Activated naive CD4-positive, alpha-beta T cell treated with anti-CD3 and anti-CD28 coated beads for 36 hours (primary cell): Measurements from ENCODE around the gene CEBPB. TPM values are rescaled to one million over a fixed set of nuclear protein-coding genes. Genes with fewer than 3 reads are reported as not detected.
"Not testable (repeated sequence)": the region's sequence is repeated elsewhere in the genome, so short reads cannot be mapped to it uniquely, and the experiment has no call there.

ENCODE experiments used
- CTCF ChIA-PET: fragments of 350-600 bp; sonication (Branson Sonifier 250); formaldehyde crosslinking; loops from one replicate; lab custom pipeline; 2021; ENCODE audit warnings: antibody characterized with exemption; lab: Charles Lee
- DNase-seq: peaks from one replicate; pipeline ENCODE4 v3.0.0-alpha.2; 2020
- H3K27ac Mint-ChIP-seq: one replicate; pipeline ENCODE4 v1.8.0; 2021; ENCODE audit warnings: mild to moderate bottlenecking, mixed read lengths
- H3K27me3 Mint-ChIP-seq: one replicate; pipeline ENCODE4 v1.8.0; 2021; ENCODE audit warnings: low read depth, mixed read lengths
- H3K36me3 Mint-ChIP-seq: one replicate; pipeline ENCODE4 v1.8.0; 2021; ENCODE audit warnings: low read depth, mixed read lengths
- H3K4me1 Mint-ChIP-seq: one replicate; pipeline ENCODE4 v1.8.0; 2021; ENCODE audit warnings: low read depth, mixed read lengths
- H3K4me3 Mint-ChIP-seq: one replicate; pipeline ENCODE4 v1.8.0; 2021; ENCODE audit warnings: mild to moderate bottlenecking, moderate library complexity, mixed read lengths
- H3K9me3 Mint-ChIP-seq: one replicate; pipeline ENCODE4 v1.8.0; 2021; ENCODE audit warnings: mixed read lengths
- intact Hi-C: fragments of 100-400 bp; cut with micrococcal nuclease; formaldehyde crosslinking; loops from one replicate; pipeline ENCODE4 v1.15.1; 2023
- total RNA-seq, 2 experiments: library from RNA; stranded (reverse); gene quantifications; one replicate each; pipeline ENCODE4 v1.2.3, GENCODE V29; 2021

CEBPB gene
- total RNA-seq, 2 experiments from 2014 or later = 38.5 to 38.6 TPM

GRCh38 chr20:50151034-50151743 lies 39.4 kb upstream of the CEBPB start:
- Mint-ChIP-seq H3K9me3 (no peaks in the 10 kb centered on the region), H3K4me1 (peaks cover 64% of the 10 kb centered on the region), H3K27me3 (no peaks in the 10 kb centered on the region), H3K36me3 (peaks cover 10% of the 10 kb centered on the region), H3K4me3 (peak overlapping the region; percentile 15), H3K27ac (peak overlapping the region; percentile 70)
- DNase-seq = no peak
- CTCF ChIA-PET = interaction anchor here (8.7 kb wide), 1 partner anchor 32 kb away, joined by 77 read pairs; no protein-coding TSS in a partner anchor
- intact Hi-C loops = loop anchor here (10.0 kb wide), 1 partner anchor 336 kb away; the partner anchor contains the start of gene SLC9A8

GRCh38 chr20:50152394-50153152 lies 38.1 kb upstream of the CEBPB start:
- peaks cover 5% of the 10 kb centered on the region for H3K36me3 Mint-ChIP-seq
- DNase-seq = peak; percentile 23
- H3K27ac Mint-ChIP-seq = peak overlapping the region; percentile 84
- H3K4me1 Mint-ChIP-seq = peaks cover 50% of the 10 kb centered on the region
- H3K9me3 Mint-ChIP-seq = no peaks in the 10 kb centered on the region
- CTCF ChIA-PET = interaction anchor here (0.7 to 8.7 kb wide), 10 partner anchors 8 to 615 kb away, joined by 3 to 77 read pairs (median 5); no protein-coding TSS in a partner anchor
- H3K27me3 Mint-ChIP-seq = no peaks in the 10 kb centered on the region
- intact Hi-C loops = loop anchor here (1.0 to 10.0 kb wide), 3 partner anchors 14 to 338 kb away; partner anchors contain the start of gene SLC9A8
- peak overlapping the region; percentile 75 for H3K4me3 Mint-ChIP-seq

GRCh38 chr20:50153153-50153499 lies 37.5 kb upstream of the CEBPB start:
- H3K27me3 Mint-ChIP-seq = no peaks in the 10 kb centered on the region
- DNase-seq = no peak
- CTCF ChIA-PET = interaction anchor here (0.7 to 8.7 kb wide), 11 partner anchors 8 to 615 kb away, joined by 3 to 77 read pairs (median 5); no protein-coding TSS in a partner anchor
- peaks cover 4% of the 10 kb centered on the region for H3K36me3 Mint-ChIP-seq
- intact Hi-C loops = loop anchor here (1.0 to 10.0 kb wide), 3 partner anchors 13 to 338 kb away; partner anchors contain the start of gene SLC9A8
- peak overlapping the region; percentile 84 for H3K27ac Mint-ChIP-seq
- peaks cover 44% of the 10 kb centered on the region for H3K4me1 Mint-ChIP-seq
- no peaks in the 10 kb centered on the region for H3K9me3 Mint-ChIP-seq
- H3K4me3 Mint-ChIP-seq = peak overlapping the region; percentile 75

GRCh38 chr20:50153500-50154377 lies 36.9 kb upstream of the CEBPB start, which contains the start of gene PEDS1:
Gene PEDS1, minus strand, starts transcription at chr20:50153723. Its CDS starts 86 bp downstream, at chr20:50153637.
- H3K4me1 Mint-ChIP-seq = peaks cover 39% of the 10 kb centered on the region
- peaks cover 4% of the 10 kb centered on the region for H3K36me3 Mint-ChIP-seq
- DNase-seq = peak; percentile 87
- H3K27ac Mint-ChIP-seq = peak within 1 kb of the TSS; percentile 84
- intact Hi-C loops = loop anchor here (1.0 to 10.0 kb wide), 3 partner anchors 13 to 339 kb away; partner anchors contain the start of gene SLC9A8
- no peaks in the 10 kb centered on the region for H3K27me3 Mint-ChIP-seq
- peak within 1 kb of the TSS; percentile 75 for H3K4me3 Mint-ChIP-seq
- H3K9me3 Mint-ChIP-seq = no peaks in the 10 kb centered on the region
- CTCF ChIA-PET = interaction anchor here (0.5 to 8.7 kb wide), 11 partner anchors 8 to 776 kb away, joined by 3 to 77 read pairs (median 5); no protein-coding TSS in a partner anchor

- H3K27me3 Mint-ChIP-seq, DNase-seq, H3K9me3 Mint-ChIP-seq, H3K36me3 Mint-ChIP-seq, H3K4me3 Mint-ChIP-seq, H3K27ac Mint-ChIP-seq, intact Hi-C loops: not testable (repeated sequence)
- peaks cover 11% of the 10 kb centered on the region for H3K4me1 Mint-ChIP-seq
- CTCF ChIA-PET = interaction anchor here (1.1 to 2.1 kb wide), 4 partner anchors 9 to 46 kb away, joined by 3 to 6 read pairs (median 4); no protein-coding TSS in a partner anchor
Measured at GRCh38 chr20:50161494-50161893, 29.1 kb upstream of the CEBPB start.

GRCh38 chr20:50163570-50164317 lies 26.9 kb upstream of the CEBPB start:
- Mint-ChIP-seq H3K9me3 (no peaks in the 10 kb centered on the region), H3K36me3 (no peaks in the 10 kb centered on the region), H3K27ac (no peak overlapping the region), H3K4me3 (no peak overlapping the region), H3K27me3 (no peaks in the 10 kb centered on the region), H3K4me1 (peaks cover 11% of the 10 kb centered on the region)
- CTCF ChIA-PET = interaction anchor here (0.6 to 1.4 kb wide), 3 partner anchors 11 to 16 kb away, joined by 3 to 4 read pairs (median 3); no protein-coding TSS in a partner anchor
- intact Hi-C loops = no loop called here
- no peak for DNase-seq

GRCh38 chr20:50165684-50166554 lies 24.7 kb upstream of the CEBPB start:
- H3K4me3 Mint-ChIP-seq = peak overlapping the region; percentile 65
- CTCF ChIA-PET = interaction anchor here (0.7 to 7.0 kb wide), 13 partner anchors 13 to 297 kb away, joined by 3 to 164 read pairs (median 5); partner anchors contain the start of gene PEDS1
- no peaks in the 10 kb centered on the region for H3K36me3 Mint-ChIP-seq
- peaks cover 11% of the 10 kb centered on the region for H3K4me1 Mint-ChIP-seq
- H3K27ac Mint-ChIP-seq = peak overlapping the region; percentile 63
- H3K27me3 Mint-ChIP-seq = peaks cover 2% of the 10 kb centered on the region
- H3K9me3 Mint-ChIP-seq = peaks cover 2% of the 10 kb centered on the region
- DNase-seq = peak; percentile 97
- intact Hi-C loops = loop anchor here (1.0 to 2.0 kb wide), 5 partner anchors 13 to 230 kb away; partner anchors contain the start of genes PEDS1, RNF114 and UBE2V1

GRCh38 chr20:50169329-50169823 lies 21.3 kb upstream of the CEBPB start:
- Mint-ChIP-seq H3K9me3 (peaks cover 2% of the 10 kb centered on the region), H3K27ac (no peak overlapping the region), H3K4me3 (no peak overlapping the region), H3K4me1 (peaks cover 15% of the 10 kb centered on the region), H3K27me3 (peaks cover 11% of the 10 kb centered on the region), H3K36me3 (no peaks in the 10 kb centered on the region)
- DNase-seq = peak; percentile 94
- intact Hi-C loops = loop anchor here (1.0 to 2.0 kb wide), 3 partner anchors 48 to 190 kb away; no protein-coding TSS in a partner anchor
- CTCF ChIA-PET = interaction anchor here (0.7 to 7.0 kb wide), 26 partner anchors 9 to 310 kb away, joined by 3 to 164 read pairs (median 4); partner anchors contain the start of genes PEDS1 and UBE2V1

- DNase-seq = no peak
- Mint-ChIP-seq H3K36me3 (no peaks in the 10 kb centered on the region), H3K4me3 (no peak overlapping the region), H3K9me3 (peaks cover 2% of the 10 kb centered on the region), H3K27ac (no peak overlapping the region), H3K4me1 (peaks cover 12% of the 10 kb centered on the region), H3K27me3 (peaks cover 11% of the 10 kb centered on the region)
- CTCF ChIA-PET = interaction anchor here (0.9 to 7.0 kb wide), 11 partner anchors 8 to 297 kb away, joined by 3 to 164 read pairs (median 5); no protein-coding TSS in a partner anchor
- intact Hi-C loops = no loop called here
Measured at GRCh38 chr20:50170549-50171220, 19.9 kb upstream of the CEBPB start.
